K562 (cell line): ENCODE data around the gene GPC1. TPM values are rescaled to one million over a fixed set of nuclear protein-coding genes. Genes with fewer than 3 reads are reported as not detected.
A peak's percentile ranks its signal among the peaks of the same experiment; 100 is the strongest.

Experiments
- ATAC-seq: fragments of 200-7000 bp; cut with Tn5 transposase; 3 replicates; pipeline ENCODE4 v1.9.1; 2020; ENCODE audit warnings: moderate library complexity
- BruUV-seq: library from RNA; stranded (reverse); fragments of 400-500 nt; replicated peaks from 2 replicates; lab custom pipeline; 2021; lab: Mats Ljungman, UMichigan
- CTCF ChIA-PET: fragments of 300-600 bp; formaldehyde crosslinking; extraction: SDS; loops from one replicate; lab custom pipeline; 2021; ENCODE audit warnings: low intra/inter-chr PET ratio; lab: Yijun Ruan, JAX
- POLR2A ChIA-PET: fragments of 300-600, 350-650 bp; sonication (Branson Sonifier 250); formaldehyde crosslinking; extraction: SDS; loops from one replicate; lab custom pipeline; 2021; ENCODE audit warnings: antibody characterized with exemption, inconsistent platforms; lab: Yijun Ruan, JAX
- DNase-seq, 4 experiments: peaks; one replicate each; pipeline versions ENCODE4 v3.0.0 to v3.0.0-alpha.2; 2011 to 2018; ENCODE audit warnings: low spot score in 3 of 4, mixed read lengths in 3 of 4; ENCODE audit errors: extremely low read depth in 1 of 4
- FAIRE-seq: peaks from 2 replicates; lab custom pipeline; 2011; peaks lifted over from hg19 to GRCh38; lab: Jason Lieb, UNC
- H2AFZ ChIP-seq: 2 replicates; pipeline ENCODE4 v1.6.0; 2011; ENCODE audit warnings: low read depth, low read length, control low read depth, inconsistent platforms
- H3K27ac ChIP-seq: fragments of 200-600 bp; 3 replicates; pipeline ENCODE4 v1.8.0; 2011; ENCODE audit warnings: low read depth, mild to moderate bottlenecking, control low read depth, inconsistent platforms, low read length, moderate library complexity, mixed read lengths; ENCODE audit errors: extremely low read depth
- H3K27me3 ChIP-seq, 2 experiments: fragments of 300-600 bp in 1 of 2; 2 replicates in 1 of 2; 3 replicates in 1 of 2; pipeline versions ENCODE4 v1.6.0 to v1.8.0; 2011; ENCODE audit warnings: inconsistent platforms in 2 of 2, low read length in 2 of 2, mild to moderate bottlenecking in 1 of 2, mixed read lengths in 1 of 2, moderate library complexity in 1 of 2; ENCODE audit not compliant: control insufficient read depth in 2 of 2, insufficient read depth in 2 of 2
- H3K36me3 ChIP-seq: fragments of 300-600 bp; 3 replicates; pipeline ENCODE4 v1.8.0; 2011; ENCODE audit warnings: mild to moderate bottlenecking, low read length, inconsistent platforms; ENCODE audit not compliant: control insufficient read depth, insufficient read depth
- H3K4me1 ChIP-seq, 2 experiments: fragments of 200-600 bp in 1 of 2; replicated peaks in 1 of 2; 2 replicates in 1 of 2; 3 replicates in 1 of 2; pipeline versions ENCODE4 v1.5.1 to v1.8.0; 2011; ENCODE audit warnings: inconsistent platforms in 2 of 2, low read length in 2 of 2, mild to moderate bottlenecking in 1 of 2, mixed read lengths in 1 of 2, moderate library complexity in 1 of 2; ENCODE audit not compliant: control insufficient read depth in 2 of 2, insufficient read depth in 2 of 2
- H3K4me2 ChIP-seq: 2 replicates; pipeline ENCODE4 v1.6.1; 2011; ENCODE audit warnings: low read length, control low read depth, inconsistent platforms, mixed read lengths; ENCODE audit not compliant: insufficient read depth
- H3K4me3 ChIP-seq: fragments of 200-600 bp; sonication (generic), shearing (Covaris generic); 2 replicates; pipeline ENCODE4 v1.5.1; 2016; ENCODE audit warnings: control low read depth, inconsistent platforms
- H3K79me2 ChIP-seq: fragments of 200-600 bp; 3 replicates; pipeline ENCODE4 v1.8.0; 2011; ENCODE audit warnings: low read length, inconsistent platforms; ENCODE audit not compliant: control insufficient read depth, insufficient read depth
- H3K9ac ChIP-seq, 2 experiments: 2 replicates each; pipeline versions ENCODE4 v1.6.0 to v1.6.1; 2011; ENCODE audit warnings: low read depth in 2 of 2, low read length in 2 of 2, control low read depth in 1 of 2, inconsistent platforms in 1 of 2, mild to moderate bottlenecking in 1 of 2, mixed read lengths in 1 of 2; ENCODE audit not compliant: insufficient read depth in 1 of 2
- H3K9me1 ChIP-seq: one replicate; pipeline ENCODE4 v1.6.0; 2011; ENCODE audit warnings: inconsistent platforms, mild to moderate bottlenecking, low read length, moderate library complexity; ENCODE audit not compliant: control insufficient read depth, insufficient read depth
- H3K9me3 ChIP-seq: replicated peaks from 2 replicates; pipeline ENCODE4 v1.5.1; 2011; ENCODE audit warnings: low read depth, low read length, inconsistent platforms; ENCODE audit not compliant: control insufficient read depth, insufficient read depth
- H4K20me1 ChIP-seq: replicated peaks from 2 replicates; pipeline ENCODE4 v1.6.1; 2011; ENCODE audit warnings: low read length, inconsistent platforms, mixed read lengths; ENCODE audit not compliant: control insufficient read depth, insufficient read depth
- BRD4 ChIP-seq: fragments of 200-600 bp; sonication (generic); IDR thresholded peaks from 2 replicates; pipeline ENCODE4 v1.6.1; 2017; ENCODE audit warnings: inconsistent platforms
- C11orf30 ChIP-seq: fragments of 450-650 bp; IDR thresholded peaks from 2 replicates; pipeline ENCODE4 v1.6.1; 2016; ENCODE audit warnings: low read depth, mild to moderate bottlenecking
- HINFP ChIP-seq: fragments of 450-650 bp; conservative IDR thresholded peaks from 2 replicates; pipeline ENCODE4 v1.6.1; 2016; ENCODE audit warnings: missing genetic modification characterization, low read depth, mild to moderate bottlenecking, control low read depth, missing compliant biosample characterization
- HSF4 ChIP-seq: fragments of 250-450 bp; sonication (Bioruptor Pico); IDR thresholded peaks from 2 replicates; pipeline ENCODE4 v2.1.2; 2022; ENCODE audit warnings: mild to moderate bottlenecking, moderate library complexity, borderline replicate concordance
- IRF2 ChIP-seq: sonication (generic); formaldehyde crosslinking; IDR thresholded peaks from 2 replicates; pipeline ENCODE4 v1.8.1; 2022; ENCODE audit warnings: mild to moderate bottlenecking, missing genetic modification reagents
- KDM2B ChIP-seq: fragments of 250-450 bp; sonication (Bioruptor Pico); IDR thresholded peaks from 2 replicates; pipeline ENCODE4 v1.8.0; 2021; ENCODE audit warnings: mild to moderate bottlenecking, moderate library complexity
- MBD2 ChIP-seq: sonication (generic); IDR thresholded peaks from 2 replicates; pipeline ENCODE4 v1.6.1; 2016; ENCODE audit warnings: low read depth, borderline replicate concordance
- MNT ChIP-seq, 2 experiments: fragments of 450-650 bp; conservative IDR thresholded peaks; 2 replicates each; pipeline ENCODE4 v1.6.1; 2017; ENCODE audit warnings: mild to moderate bottlenecking in 2 of 2, moderate library complexity in 2 of 2
- PBX2 ChIP-seq, 2 experiments: IDR thresholded peaks in 1 of 2; conservative IDR thresholded peaks in 1 of 2; 2 replicates each; pipeline ENCODE4 v1.6.1; 2016; ENCODE audit warnings: low read depth in 2 of 2, mild to moderate bottlenecking in 1 of 2, missing compliant biosample characterization in 1 of 2, missing genetic modification characterization in 1 of 2, moderate library complexity in 1 of 2
- RFX5 ChIP-seq: IDR thresholded peaks from 2 replicates; pipeline ENCODE4 v1.6.1; 2011; ENCODE audit warnings: low read depth, mild to moderate bottlenecking, improper control_type of control experiment, low read length
- YY1 ChIP-seq, 3 experiments: IDR thresholded peaks; 2 replicates each; pipeline ENCODE4 v1.6.1; 2011; ENCODE audit warnings: low read length in 2 of 3, mild to moderate bottlenecking in 2 of 3, moderate library complexity in 2 of 3, borderline replicate concordance in 1 of 3, control low read depth in 1 of 3, low read depth in 1 of 3; ENCODE audit not compliant: insufficient read depth in 3 of 3, insufficient replicate concordance in 2 of 3, control insufficient read depth in 1 of 3, insufficient read length in 1 of 3; ENCODE audit errors: extremely low read depth in 1 of 3
- ZBTB8A ChIP-seq: fragments of 450-650 bp; IDR thresholded peaks from 2 replicates; pipeline ENCODE4 v1.6.1; 2018; ENCODE audit warnings: mild to moderate bottlenecking, moderate library complexity; ENCODE audit not compliant: partially characterized antibody
- ZNF121 ChIP-seq: sonication (generic); formaldehyde crosslinking; conservative IDR thresholded peaks from 2 replicates; pipeline ENCODE4 v1.8.0; 2022; ENCODE audit warnings: missing genetic modification reagents
- ZNF175 ChIP-seq: fragments of 200-800 bp; sonication (Bioruptor generic); IDR thresholded peaks from 2 replicates; pipeline ENCODE4 v1.6.1; 2016; ENCODE audit warnings: low read depth, mild to moderate bottlenecking, missing genetic modification characterization, missing compliant biosample characterization
- ZNF384 ChIP-seq: IDR thresholded peaks from 2 replicates; pipeline ENCODE4 v1.6.1; 2012; ENCODE audit warnings: low read depth, low read length, improper control_type of control experiment
- ZZZ3 ChIP-seq: fragments of 450-650 bp; IDR thresholded peaks from 2 replicates; pipeline ENCODE4 v1.6.1; 2016; ENCODE audit warnings: antibody characterized with exemption, mild to moderate bottlenecking, moderate library complexity
- WGBS: fragments of 100-300 bp; shearing (Covaris generic); methylation state at CpG from one replicate; pipeline ENCODE4 v1.1.6; 2016; ENCODE audit warnings: low coverage, mixed read lengths; ENCODE audit not compliant: insufficient coverage; ENCODE audit errors: missing lambda C conversion rate; 5-methylcytosine and 5-hydroxymethylcytosine counted together
- in situ Hi-C: fragments of 300-500 bp; cut with MboI; formaldehyde crosslinking; loops from 4 replicates; pipeline ENCODE4 v1.15.0; 2018; ENCODE audit warnings: inconsistent platforms, mixed read lengths
- intact Hi-C: fragments of 100-400 bp; cut with micrococcal nuclease; formaldehyde crosslinking; loops from 2 replicates; pipeline ENCODE4 v1.14.2; 2022
- polyA plus RNA-seq, 8 experiments: library from polyadenylated mRNA; depleted of rRNA in 4 of 8; stranded (reverse) in 5 of 8; unstranded in 3 of 8; fragments of >200 nt; fragmentation: Nextera tagmentation in 2 of 8; fragmentation: Illumina TruSeq in 1 of 8; extraction: Ambion mirVana in 2 of 8; extraction: Trizol in 1 of 8; gene quantifications; 2 replicates each; pipeline versions ENCODE4 v1.2.1 to v1.2.3, GENCODE V29; 2011 to 2014; ENCODE audit warnings: inconsistent platforms in 1 of 8, missing spikeins in 1 of 8
- total RNA-seq, 7 experiments: library from RNA; depleted of rRNA in 6 of 7; stranded (reverse); fragments of >200 nt in 6 of 7; fragmentation: Illumina TruSeq in 2 of 7; extraction: Trizol in 2 of 7; gene quantifications; 2 replicates each; pipeline versions ENCODE4 v1.2.1 to v1.2.3, GENCODE V29; 2011 to 2021; ENCODE audit warnings: low replicate concordance in 1 of 7

Gene GPC1
- total and polyA plus RNA-seq, 9 of the 15 experiments (the other 6 are each of a cell fraction or from before 2014, with no cell fraction given), result 0.07 to 0.82 (median 0.14) TPM; not detected in 3

GRCh38 chr2:240453461-240454105, 18.1 kb downstream of the GPC1 start:
- BruUV-seq, result no TSS peak
- Histone ChIP-seq H3K27ac (no peak overlapping the region), H3K4me2 (no peak overlapping the region), H3K36me3 (no peaks in the 10 kb centered on the region), H2AFZ (no peak overlapping the region), H3K4me1 (peaks cover 0 to 44% of the 10 kb centered on the region in 2 experiments; a peak in 2 of 5 replicates), H3K79me2 (no peaks in the 10 kb centered on the region), H3K9ac (no peak overlapping the region), H3K9me3 (no peaks in the 10 kb centered on the region), H3K4me3 (no peak overlapping the region), H3K9me1 (no peaks in the 10 kb centered on the region), H4K20me1 (peaks cover 5% of the 10 kb centered on the region), H3K27me3 (peaks cover 0 to 71% of the 10 kb centered on the region in 2 experiments; a peak in 3 of 5 replicates)
- WGBS, result 60% methylated on average over 22 of the region's 81 CpGs
- ATAC-seq, result no peak
- peak in 1 of 4 experiments; percentile 28 for DNase-seq
- in situ Hi-C loops (no loop called here), intact Hi-C loops (no loop called here)
- ChIA-PET CTCF (no interaction called here), POLR2A (no interaction called here)
- FAIRE-seq, result no peak
- TF ChIP-seq ZZZ3 (no peak), C11orf30 (no peak), HSF4 (CRISPR knock-in tag) (no peak), MBD2 (no peak), ZNF384 (no peak), ZNF121 (no peak), BRD4 (no peak), YY1 (IDR thresholded peaks at IDR 0.05; ENCODE audit: borderline replicate concordance in 1 of 3, control insufficient read depth in 1 of 3, extremely low read depth in 1 of 3, insufficient read depth in 3 of 3, insufficient read length in 1 of 3, insufficient replicate concordance in 2 of 3, low read depth in 1 of 3, low read length in 2 of 3) (no peak), ZNF175 (CRISPR knock-in tag) (no peak), ZBTB8A (no peak), RFX5 (no peak), IRF2 (no peak), HINFP (tag) (no peak), PBX2 (CRISPR knock-in tag; IDR thresholded peaks at IDR 0.05; ENCODE audit: low read depth) (no peak), PBX2 (tag; conservative IDR thresholded peaks at IDR 0.05; ENCODE audit: low read depth) (no peak), MNT (conservative IDR thresholded peaks at IDR 0.05) (no peak), KDM2B (CRISPR knock-in tag) (no peak)
